ENCODE results near the gene UBE2A. TPM values are rescaled to one million over a fixed set of nuclear protein-coding genes. Genes with fewer than 3 reads are reported as not detected.

Gene UBE2A
- total RNA-seq, 8 experiments from 2014 or later: 33.9 to 63.2 (median 41.0) TPM

DNA sequence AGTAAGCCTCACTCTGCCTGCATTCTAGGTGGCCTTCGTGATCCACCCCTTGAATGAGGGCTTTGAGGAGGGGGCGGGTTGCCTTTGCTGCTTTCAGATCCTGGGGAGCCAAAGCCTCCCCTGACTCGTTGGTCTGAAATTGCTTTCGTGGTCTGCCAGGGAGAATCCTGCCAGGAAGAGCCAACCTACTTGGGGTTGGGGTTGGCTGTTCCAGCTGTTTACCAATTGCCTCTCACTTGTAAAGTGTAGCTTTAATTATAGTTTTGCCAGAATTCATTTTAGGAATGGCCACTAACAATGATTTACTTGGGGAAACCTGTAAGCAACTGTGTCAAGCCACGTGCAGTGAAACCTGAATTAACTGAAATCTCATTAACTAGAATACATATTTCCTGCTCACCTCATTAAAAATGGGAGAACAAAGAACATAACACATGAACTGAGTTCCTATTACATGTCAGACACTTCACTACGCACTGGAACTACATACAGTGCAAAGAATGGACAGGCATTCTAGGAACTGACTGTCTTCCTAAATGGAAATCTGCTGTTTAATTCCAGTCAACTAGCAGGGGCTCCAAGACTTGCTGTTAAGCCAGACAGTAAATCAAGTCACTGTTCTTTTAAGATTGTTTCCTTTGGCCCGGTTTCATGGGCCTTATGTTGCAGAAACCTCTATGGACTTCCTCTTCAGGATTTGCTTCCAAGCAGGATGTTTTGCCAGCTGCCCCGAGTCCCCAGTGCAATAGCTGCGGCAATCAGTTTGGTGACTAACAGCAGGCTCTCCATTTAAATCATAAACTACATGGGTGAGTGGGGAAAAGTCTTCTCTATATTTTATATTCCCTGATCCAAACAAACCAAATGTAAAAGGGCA, 48.2 kb downstream of the UBE2A start:
- ATAC-seq (replicated peaks in 6 of 8): no peak
- Histone ChIP-seq H3K27ac (no peak overlapping the region), H3K4me1 (replicated peaks in 1 of 2) (peaks cover 0 to 5% of the 10 kb centered on the region in 2 donors), H3K4me3 (no peak overlapping the region)
- 0 to 100% (median 83%) methylated on average over 2 to 5 of the region's 9 CpGs; no CpG with 5 or more reads in 5 of the 10 experiments for WGBS, 10 experiments
- in situ Hi-C loops (cut with MboI; ENCODE audit: low pct_unique_long_range_greater_than_20kb in 2 of 9, low sequenced_read_pairs in 9 of 9, unreplicated experiment in 9 of 9): no loop called here

DNA sequence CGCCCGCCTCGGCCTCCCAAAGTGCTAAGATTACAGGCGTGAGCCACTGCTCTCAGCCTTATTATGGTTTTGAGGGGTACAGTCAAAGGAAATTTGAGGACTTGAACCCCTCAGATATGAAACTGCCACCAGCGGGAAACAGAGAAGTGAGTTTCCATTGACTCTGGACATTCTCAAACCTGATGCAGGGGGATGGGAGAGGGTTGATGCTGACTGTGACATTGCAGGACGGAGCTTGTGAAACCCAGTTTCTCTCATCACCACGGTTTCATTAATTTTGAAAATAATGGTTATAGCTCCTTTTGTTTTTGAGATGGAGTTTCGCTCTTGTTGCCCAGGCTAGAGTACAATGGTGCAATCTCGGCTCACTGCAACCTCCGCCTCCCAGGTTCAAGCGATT, 50.1 kb downstream of the UBE2A start:
- H3K4me3 ChIP-seq: no peak overlapping the region
- H3K27ac ChIP-seq: no peak overlapping the region
- in situ Hi-C loops (cut with MboI; ENCODE audit: low pct_unique_long_range_greater_than_20kb in 2 of 9, low sequenced_read_pairs in 9 of 9, unreplicated experiment in 9 of 9): no loop called here
- 54 to 60% methylated on average over 1 to 5 of the region's 11 CpGs; no CpG with 5 or more reads in 8 of the 10 experiments for WGBS, 10 experiments
- H3K4me1 ChIP-seq (replicated peaks in 1 of 2): no peaks in the 10 kb centered on the region
- ATAC-seq (replicated peaks in 6 of 8): no peak

DNA sequence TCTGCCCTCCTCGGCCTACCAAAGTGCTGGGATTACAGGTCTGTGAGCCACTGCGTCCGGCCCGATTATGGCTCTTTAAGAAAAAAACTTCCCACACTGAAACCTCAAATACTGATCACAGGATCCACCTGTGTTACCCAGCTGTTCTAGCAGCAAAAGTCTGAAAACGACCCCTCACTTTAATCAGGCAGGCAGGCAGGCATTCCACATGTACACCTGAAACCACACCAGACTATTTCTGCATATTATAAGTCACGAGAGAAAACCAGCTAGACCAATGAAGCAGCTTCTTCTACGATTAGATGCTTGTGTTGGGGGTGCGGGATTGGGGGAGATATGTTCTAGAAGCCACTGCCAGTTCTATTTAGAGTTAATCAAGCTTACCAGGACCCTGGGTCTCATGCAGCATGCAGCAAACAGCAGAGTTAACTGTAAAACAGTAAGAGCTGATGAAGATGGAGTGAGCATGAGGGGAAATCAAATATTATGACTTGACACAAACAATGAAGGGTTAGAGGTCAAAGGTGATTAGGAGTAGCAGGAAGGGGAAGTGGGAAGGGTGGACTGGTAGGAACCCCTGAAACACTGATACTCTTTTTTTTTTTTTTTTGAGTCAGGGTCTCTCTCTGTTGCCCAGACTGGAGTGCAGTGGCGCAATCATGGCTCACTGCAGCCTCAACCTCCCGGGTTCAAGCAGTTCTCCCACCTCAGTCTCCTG, 50.7 kb downstream of the UBE2A start:
- Histone ChIP-seq H3K27ac (no peak overlapping the region), H3K4me1 (replicated peaks in 1 of 2) (no peaks in the 10 kb centered on the region), H3K4me3 (no peak overlapping the region)
- ATAC-seq (replicated peaks in 6 of 8): no peak
- 0 to 100% (median 41%) methylated on average over 1 to 10 of the region's 10 CpGs; no CpG with 5 or more reads in 7 of the 10 experiments for WGBS, 10 experiments
- in situ Hi-C loops (cut with MboI; ENCODE audit: low pct_unique_long_range_greater_than_20kb in 2 of 9, low sequenced_read_pairs in 9 of 9, unreplicated experiment in 9 of 9): no loop called here

DNA sequence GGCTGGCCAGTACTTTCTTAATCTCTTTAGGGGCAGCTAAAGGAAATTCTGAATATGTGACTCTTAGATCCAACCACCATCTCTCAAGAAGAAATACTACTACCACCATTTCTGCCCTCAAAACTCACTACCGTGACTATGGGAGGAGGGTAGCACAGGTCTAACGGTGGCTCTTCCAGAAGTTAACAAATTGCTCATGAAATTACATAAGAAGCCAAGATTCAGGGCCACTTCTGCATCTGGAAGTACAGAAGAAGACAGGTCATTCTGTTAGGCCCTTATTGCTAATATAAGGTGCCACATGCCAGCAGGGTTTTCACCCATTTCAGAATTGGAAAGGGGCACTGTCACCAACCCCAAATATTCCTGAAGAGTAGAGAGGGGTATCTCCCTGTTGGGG, 51.5 kb downstream of the UBE2A start:
- in situ Hi-C loops (cut with MboI; ENCODE audit: low pct_unique_long_range_greater_than_20kb in 2 of 9, low sequenced_read_pairs in 9 of 9, unreplicated experiment in 9 of 9): no loop called here
- no peak overlapping the region for H3K4me3 ChIP-seq
- no peaks in the 10 kb centered on the region for H3K4me1 ChIP-seq (replicated peaks in 1 of 2)
- H3K27ac ChIP-seq: no peak overlapping the region
- WGBS, 10 experiments: 54 to 100% (median 80%) methylated on average over 1 to 2 of the region's 2 CpGs; no CpG with 5 or more reads in 7 of the 10 experiments
- ATAC-seq (replicated peaks in 6 of 8): no peak

Other genes starting within 250 kb of the UBE2A start
- gene SLC25A43, start 175.2 kb upstream of the UBE2A start, total RNA-seq: 1 to 10 TPM in 4 of 8 experiments, under 1 TPM in 4; 0.16 to 8.3 (median 2.1) TPM
- gene SLC25A5, start 106.1 kb upstream of the UBE2A start, total RNA-seq: 100 to 1,000 TPM; 103 to 455 (median 201) TPM
- 10 to 100 TPM; 21.2 to 35.8 (median 27.0) TPM for gene STEEP1, start 9.2 kb upstream of the UBE2A start, total RNA-seq
- 10 to 100 TPM in 7 of 8 experiments, 1 to 10 TPM in 1; 8.0 to 24.0 (median 12.7) TPM for gene NKRF, start 31.9 kb downstream of the UBE2A start, total RNA-seq
- gene SEPTIN6, start 118.6 kb downstream of the UBE2A start, total RNA-seq: 10 to 100 TPM; 35.4 to 96.5 (median 68.9) TPM
- 1 to 10 TPM in 3 of 8 experiments, under 1 TPM in 4, not detected in 1; 0.18 to 4.0 (median 0.87) TPM for gene SOWAHD, start 184.0 kb downstream of the UBE2A start, total RNA-seq
- gene RPL39, start 217.1 kb downstream of the UBE2A start, total RNA-seq: 1,000 to 10,000 TPM; 2,348 to 7,389 (median 4,761) TPM